ENCODE measurements around the gene ENPEP. TPM values are rescaled to one million over a fixed set of nuclear protein-coding genes. Genes with fewer than 3 reads are reported as not detected.

ENPEP gene
- total and polyA plus RNA-seq, 2 donors from 2014 or later = 39.9 to 83.2 TPM

- no peak for FAIRE-seq
- Histone ChIP-seq H3K36me3 (ENCODE audit: control insufficient read depth in 2 of 3, insufficient read depth in 3 of 3, low read length in 3 of 3) (no peaks in the 10 kb centered on the region), H3K4me1 (ENCODE audit: control insufficient read depth in 2 of 3, insufficient read depth in 2 of 3, low read depth in 1 of 3, low read length in 3 of 3) (no peaks in the 10 kb centered on the region), H3K4me3 (ENCODE audit: low read length in 3 of 3) (no peak overlapping the region), H3K27ac (ENCODE audit: low read depth in 2 of 2, low read length in 2 of 2) (no peak overlapping the region), H3K9me3 (ENCODE audit: control insufficient read depth in 2 of 3, insufficient read depth in 1 of 3, low read length in 3 of 3) (peaks cover 0 to 9% (median 8%) of the 10 kb centered on the region in 3 donors), H3K27me3 (ENCODE audit: control insufficient read depth, insufficient read depth, low read length) (no peaks in the 10 kb centered on the region), H3K9ac (ENCODE audit: low read length in 3 of 3) (no peak overlapping the region)
- intact Hi-C loops (cut with DNase I) = no loop called here
- no peak for TF ChIP-seq CTCF (IDR thresholded peaks at IDR 0.05; ENCODE audit: borderline replicate concordance, extremely low read depth, insufficient read depth)
- DNase-seq = no peak
Measured at GRCh38 chr4:110595583-110595982, 119.6 kb downstream of the ENPEP start.

DNA sequence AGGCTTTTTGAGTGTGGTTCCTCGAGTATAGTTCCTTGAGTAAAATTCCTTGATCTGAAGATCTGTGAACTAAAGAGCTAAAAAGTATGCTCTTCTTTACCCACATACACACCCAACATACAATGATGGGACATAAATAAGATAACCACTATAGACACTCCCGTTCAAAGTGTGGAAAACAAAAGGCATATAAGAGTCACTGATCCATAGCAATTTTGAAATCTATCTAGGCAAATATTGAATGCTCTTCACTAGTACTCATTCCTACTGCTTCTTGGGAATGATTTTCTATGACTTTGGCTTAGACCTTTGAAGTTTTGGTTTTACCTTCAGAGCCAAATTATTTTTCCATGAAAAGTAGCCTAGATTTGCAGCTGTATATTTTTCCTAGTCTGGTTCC, 120.5 kb downstream of the ENPEP start:
- peaks cover 0 to 9% (median 8%) of the 10 kb centered on the region in 3 donors for H3K9me3 ChIP-seq (ENCODE audit: control insufficient read depth in 2 of 3, insufficient read depth in 1 of 3, low read length in 3 of 3)
- DNase-seq (no peak), FAIRE-seq (no peak)
- intact Hi-C loops (cut with DNase I) = no loop called here
- no peaks in the 10 kb centered on the region for H3K4me1 ChIP-seq (ENCODE audit: control insufficient read depth in 2 of 3, insufficient read depth in 2 of 3, low read depth in 1 of 3, low read length in 3 of 3)
- no peaks in the 10 kb centered on the region for H3K27me3 ChIP-seq (ENCODE audit: control insufficient read depth, insufficient read depth, low read length)
- H3K9ac ChIP-seq (ENCODE audit: low read length in 3 of 3) = no peak overlapping the region
- no peaks in the 10 kb centered on the region for H3K36me3 ChIP-seq (ENCODE audit: control insufficient read depth in 2 of 3, insufficient read depth in 3 of 3, low read length in 3 of 3)
- H3K27ac ChIP-seq (ENCODE audit: low read depth in 2 of 2, low read length in 2 of 2) = no peak overlapping the region
- H3K4me3 ChIP-seq (ENCODE audit: low read length in 3 of 3) = no peak overlapping the region
- TF ChIP-seq CTCF (IDR thresholded peaks at IDR 0.05; ENCODE audit: borderline replicate concordance, extremely low read depth, insufficient read depth) = no peak

GRCh38 chr4:110597582-110597981, 121.6 kb downstream of the ENPEP start:
- TF ChIP-seq CTCF (IDR thresholded peaks at IDR 0.05; ENCODE audit: borderline replicate concordance, extremely low read depth, insufficient read depth) = no peak
- H3K9ac ChIP-seq (ENCODE audit: low read length in 3 of 3) = no peak overlapping the region
- no peak overlapping the region for H3K27ac ChIP-seq (ENCODE audit: low read depth in 2 of 2, low read length in 2 of 2)
- H3K4me1 ChIP-seq (ENCODE audit: control insufficient read depth in 2 of 3, insufficient read depth in 2 of 3, low read depth in 1 of 3, low read length in 3 of 3) = no peaks in the 10 kb centered on the region
- DNase-seq = no peak
- H3K4me3 ChIP-seq (ENCODE audit: low read length in 3 of 3) = no peak overlapping the region
- intact Hi-C loops (cut with DNase I) = no loop called here
- peaks cover 0 to 9% (median 8%) of the 10 kb centered on the region in 3 donors for H3K9me3 ChIP-seq (ENCODE audit: control insufficient read depth in 2 of 3, insufficient read depth in 1 of 3, low read length in 3 of 3)
- no peak for FAIRE-seq
- no peaks in the 10 kb centered on the region for H3K27me3 ChIP-seq (ENCODE audit: control insufficient read depth, insufficient read depth, low read length)
- no peaks in the 10 kb centered on the region for H3K36me3 ChIP-seq (ENCODE audit: control insufficient read depth in 2 of 3, insufficient read depth in 3 of 3, low read length in 3 of 3)

GRCh38 chr4:110602061-110602460, 126.1 kb downstream of the ENPEP start:
- intact Hi-C loops (cut with DNase I) = no loop called here
- Histone ChIP-seq H3K27ac (ENCODE audit: low read depth in 2 of 2, low read length in 2 of 2) (no peak overlapping the region), H3K36me3 (ENCODE audit: control insufficient read depth in 2 of 3, insufficient read depth in 3 of 3, low read length in 3 of 3) (no peaks in the 10 kb centered on the region), H3K9me3 (ENCODE audit: control insufficient read depth in 2 of 3, insufficient read depth in 1 of 3, low read length in 3 of 3) (peaks cover 0 to 3% (median under 1%) of the 10 kb centered on the region in 3 donors), H3K4me1 (ENCODE audit: control insufficient read depth in 2 of 3, insufficient read depth in 2 of 3, low read depth in 1 of 3, low read length in 3 of 3) (no peaks in the 10 kb centered on the region), H3K27me3 (ENCODE audit: control insufficient read depth, insufficient read depth, low read length) (no peaks in the 10 kb centered on the region), H3K4me3 (ENCODE audit: low read length in 3 of 3) (no peak overlapping the region), H3K9ac (ENCODE audit: low read length in 3 of 3) (no peak overlapping the region)
- no peak for DNase-seq
- no peak for FAIRE-seq
- no peak for TF ChIP-seq CTCF (IDR thresholded peaks at IDR 0.05; ENCODE audit: borderline replicate concordance, extremely low read depth, insufficient read depth)

All from kidney (tissue), 14 donors.